ENCODE results near the gene DYRK1A.

Gene DYRK1A

DNA sequence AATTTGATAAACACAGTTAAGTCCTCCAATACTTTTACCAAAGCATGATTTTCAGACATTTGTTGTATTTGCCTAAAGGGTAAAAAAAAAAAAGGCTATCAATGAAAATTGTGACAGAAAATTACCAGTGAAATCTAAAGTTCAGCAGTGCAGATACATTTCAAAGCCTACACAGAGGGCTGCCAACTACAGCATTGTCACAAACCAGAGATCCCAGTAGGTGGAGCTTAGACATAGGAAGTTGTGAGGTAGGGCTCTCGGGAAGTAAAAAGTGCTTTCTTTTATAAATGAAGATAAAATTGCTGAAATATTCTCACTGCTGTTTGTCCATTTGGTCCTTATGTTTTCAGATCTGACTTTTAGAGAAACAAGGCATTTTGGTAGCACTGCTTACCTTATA is 123.0 kb downstream of the DYRK1A start:
- peak; percentile 10 for DNase-seq (ENCODE audit: low read depth)
- no peak overlapping the region for H3K4me3 ChIP-seq (replicated peaks; ENCODE audit: low read depth, low read length)
- TF ChIP-seq, protein P1, sequence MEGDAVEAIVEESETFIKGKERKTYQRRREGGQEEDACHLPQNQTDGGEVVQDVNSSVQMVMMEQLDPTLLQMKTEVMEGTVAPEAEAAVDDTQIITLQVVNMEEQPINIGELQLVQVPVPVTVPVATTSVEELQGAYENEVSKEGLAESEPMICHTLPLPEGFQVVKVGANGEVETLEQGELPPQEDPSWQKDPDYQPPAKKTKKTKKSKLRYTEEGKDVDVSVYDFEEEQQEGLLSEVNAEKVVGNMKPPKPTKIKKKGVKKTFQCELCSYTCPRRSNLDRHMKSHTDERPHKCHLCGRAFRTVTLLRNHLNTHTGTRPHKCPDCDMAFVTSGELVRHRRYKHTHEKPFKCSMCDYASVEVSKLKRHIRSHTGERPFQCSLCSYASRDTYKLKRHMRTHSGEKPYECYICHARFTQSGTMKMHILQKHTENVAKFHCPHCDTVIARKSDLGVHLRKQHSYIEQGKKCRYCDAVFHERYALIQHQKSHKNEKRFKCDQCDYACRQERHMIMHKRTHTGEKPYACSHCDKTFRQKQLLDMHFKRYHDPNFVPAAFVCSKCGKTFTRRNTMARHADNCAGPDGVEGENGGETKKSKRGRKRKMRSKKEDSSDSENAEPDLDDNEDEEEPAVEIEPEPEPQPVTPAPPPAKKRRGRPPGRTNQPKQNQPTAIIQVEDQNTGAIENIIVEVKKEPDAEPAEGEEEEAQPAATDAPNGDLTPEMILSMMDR (IDR thresholded peaks at IDR 0.05; ENCODE audit: low read length, missing control alignments): no peak

GRCh38 chr21:37490084-37490483 is 123.5 kb downstream of the DYRK1A start:
- TF ChIP-seq, protein P1 (IDR thresholded peaks at IDR 0.05; ENCODE audit: low read length, missing control alignments): no peak
- H3K4me3 ChIP-seq (replicated peaks; ENCODE audit: low read depth, low read length): no peak overlapping the region
- no peak for DNase-seq (ENCODE audit: low read depth)

DNA sequence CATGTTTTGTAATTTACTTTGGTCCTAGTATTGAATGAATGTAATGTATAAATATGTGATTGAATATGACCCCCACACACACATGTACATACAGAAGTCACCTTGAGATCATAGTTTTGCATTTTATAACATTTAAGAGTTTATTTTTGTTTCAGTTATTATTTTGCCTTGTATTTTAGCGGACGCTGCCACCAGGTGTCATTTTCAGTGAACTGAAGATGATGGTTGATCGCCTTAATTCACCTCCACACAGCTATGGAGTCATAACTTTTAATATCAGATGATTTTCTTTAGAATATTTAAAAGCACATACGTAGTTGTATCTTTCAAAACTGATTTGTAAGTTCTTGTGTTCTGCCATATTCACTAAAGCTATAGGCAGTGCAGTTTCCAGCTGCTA is 130.4 kb downstream of the DYRK1A start:
- no peak overlapping the region for H3K4me3 ChIP-seq (replicated peaks; ENCODE audit: low read depth, low read length)
- DNase-seq (ENCODE audit: low read depth): peak; percentile 33
- TF ChIP-seq, protein P1 (IDR thresholded peaks at IDR 0.05; ENCODE audit: low read length, missing control alignments): peak; percentile 27

- TF ChIP-seq, protein P1 (IDR thresholded peaks at IDR 0.05; ENCODE audit: low read length, missing control alignments): no peak
- no peak for DNase-seq (ENCODE audit: low read depth)
- no peak overlapping the region for H3K4me3 ChIP-seq (replicated peaks; ENCODE audit: low read depth, low read length)
Observed at GRCh38 chr21:37498664-37499063, 132.1 kb downstream of the DYRK1A start.

DNA sequence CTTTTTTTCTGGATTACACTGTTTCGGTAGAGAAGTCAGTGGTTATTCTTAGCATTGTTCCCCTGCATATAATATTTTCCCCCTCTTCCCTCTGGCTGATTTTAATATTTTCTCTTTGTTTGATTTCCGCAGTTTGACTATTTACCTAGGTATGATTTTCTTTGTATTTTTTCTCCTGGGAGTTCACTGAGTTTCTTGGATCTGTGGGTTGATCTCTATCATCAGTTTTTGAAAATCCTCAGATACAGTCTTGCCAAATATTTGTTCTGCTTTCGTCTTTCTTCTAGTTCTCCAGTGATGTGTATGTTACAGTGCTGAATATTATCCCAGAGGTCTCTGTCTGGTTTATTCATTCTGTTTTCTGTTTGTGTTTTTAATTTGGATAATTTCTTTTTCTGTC is 136.4 kb downstream of the DYRK1A start:
- no peak overlapping the region for H3K4me3 ChIP-seq (replicated peaks; ENCODE audit: low read depth, low read length)
- TF ChIP-seq, protein P1 (IDR thresholded peaks at IDR 0.05; ENCODE audit: low read length, missing control alignments): no peak
- DNase-seq (ENCODE audit: low read depth): no peak

DNA sequence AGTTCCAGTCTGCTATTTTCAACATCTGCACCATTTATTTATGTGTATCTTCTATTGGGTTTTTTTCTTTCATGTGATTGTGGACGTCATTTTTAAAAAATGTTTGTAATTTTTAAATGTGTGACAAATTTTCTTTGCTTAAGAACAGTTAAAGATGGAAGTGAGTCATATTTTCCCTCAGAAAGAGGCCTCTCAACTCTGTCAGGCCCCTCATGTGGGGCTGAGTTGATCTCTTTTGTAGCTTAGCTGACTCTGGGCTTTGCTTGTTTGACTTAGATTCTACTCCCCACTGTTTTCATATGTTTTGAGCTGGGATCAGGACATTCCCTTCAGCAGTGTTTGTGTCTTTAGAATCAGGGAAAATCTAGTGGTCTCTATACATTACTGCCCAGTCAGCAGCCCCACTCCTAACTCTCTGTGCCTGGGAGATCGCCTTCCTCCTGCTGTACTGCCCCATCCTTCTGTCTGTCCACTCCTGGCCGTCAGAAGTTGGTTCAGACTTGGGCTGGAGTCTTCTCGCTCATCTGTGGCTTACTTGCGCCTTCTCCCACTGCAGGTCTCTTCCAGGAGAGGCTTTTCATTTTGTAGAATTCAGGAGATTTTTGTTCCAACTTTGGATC is 137.4 kb downstream of the DYRK1A start:
- no peak overlapping the region for H3K4me3 ChIP-seq (replicated peaks; ENCODE audit: low read depth, low read length)
- DNase-seq (ENCODE audit: low read depth): peak; percentile 78
- TF ChIP-seq, protein P1 (IDR thresholded peaks at IDR 0.05; ENCODE audit: low read length, missing control alignments): no peak

DNA sequence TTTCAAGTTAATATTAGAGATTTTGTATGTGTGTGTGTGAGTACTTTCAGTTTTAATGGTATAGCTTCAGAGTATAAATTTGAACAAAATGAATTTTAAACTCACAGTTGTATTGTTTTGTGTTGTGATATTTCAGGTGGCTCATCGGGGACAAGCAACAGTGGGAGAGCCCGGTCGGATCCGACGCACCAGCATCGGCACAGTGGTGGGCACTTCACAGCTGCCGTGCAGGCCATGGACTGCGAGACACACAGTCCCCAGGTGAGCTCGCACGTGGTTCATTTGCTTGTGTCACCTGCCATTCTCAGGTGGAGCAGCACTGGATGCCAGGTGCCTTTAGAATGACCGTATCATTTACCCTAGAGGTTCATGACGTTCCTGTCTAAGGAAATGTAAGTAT is 139.4 kb downstream of the DYRK1A start:
- TF ChIP-seq, protein P1 (IDR thresholded peaks at IDR 0.05; ENCODE audit: low read length, missing control alignments): no peak
- no peak overlapping the region for H3K4me3 ChIP-seq (replicated peaks; ENCODE audit: low read depth, low read length)
- no peak for DNase-seq (ENCODE audit: low read depth)
